Osteoblast (primary cell): Measurements from ENCODE around the gene RS1. TPM values are rescaled to one million over a fixed set of nuclear protein-coding genes. Genes with fewer than 3 reads are reported as not detected.

ENCODE experiments used
- DNase-seq: peaks from one replicate; pipeline ENCODE4 v3.0.0; 2011; ENCODE audit warnings: low spot score, mixed read lengths; ENCODE audit not compliant: insufficient read length; ENCODE audit errors: missing footprints
- H2AFZ ChIP-seq: 2 replicates; pipeline ENCODE4 v1.6.0; 2011; ENCODE audit warnings: mild to moderate bottlenecking, low read length
- H3K27ac ChIP-seq: 2 replicates; pipeline ENCODE4 v1.5.1; 2011; ENCODE audit warnings: mild to moderate bottlenecking, low read depth, low read length, moderate library complexity
- H3K27me3 ChIP-seq: 2 replicates; pipeline ENCODE4 v1.6.0; 2012; ENCODE audit warnings: mild to moderate bottlenecking, control low read depth, inconsistent platforms, low read length, moderate library complexity; ENCODE audit not compliant: insufficient read depth
- H3K36me3 ChIP-seq: 2 replicates; pipeline ENCODE4 v1.5.1; 2011; ENCODE audit warnings: mild to moderate bottlenecking, low read length, control low read depth, moderate library complexity; ENCODE audit not compliant: insufficient read depth
- H3K4me1 ChIP-seq: 2 replicates; pipeline ENCODE4 v1.5.1; 2011; ENCODE audit warnings: mild to moderate bottlenecking, low read length, control low read depth, moderate library complexity; ENCODE audit not compliant: insufficient read depth
- H3K4me2 ChIP-seq: 2 replicates; pipeline ENCODE4 v1.6.0; 2011; ENCODE audit warnings: mild to moderate bottlenecking, low read length; ENCODE audit not compliant: insufficient read depth
- H3K4me3 ChIP-seq: fragments of 200-600 bp; sonication (generic); 3 replicates; pipeline ENCODE4 v1.5.1; 2012; ENCODE audit warnings: mild to moderate bottlenecking, low read length, inconsistent platforms; ENCODE audit not compliant: insufficient read depth
- H3K79me2 ChIP-seq: 2 replicates; pipeline ENCODE4 v1.6.0; 2012; ENCODE audit warnings: mild to moderate bottlenecking, low read length, control low read depth, inconsistent platforms; ENCODE audit not compliant: insufficient read depth
- H3K9me3 ChIP-seq: 2 replicates; pipeline ENCODE4 v1.5.1; 2011; ENCODE audit warnings: low read depth, low read length, control low read depth
- H4K20me1 ChIP-seq: 2 replicates; pipeline ENCODE4 v1.6.0; 2012; ENCODE audit warnings: mild to moderate bottlenecking, low read length, control low read depth; ENCODE audit not compliant: insufficient read depth
- CTCF ChIP-seq: IDR thresholded peaks from 2 replicates; pipeline ENCODE4 v1.5.1; 2011; ENCODE audit warnings: mild to moderate bottlenecking, low read depth, low read length, moderate library complexity; ENCODE audit errors: extremely low read depth
- total RNA-seq: library from RNA; depleted of rRNA; stranded (reverse); fragments of >200 nt; gene quantifications from 2 replicates; pipeline ENCODE4 v1.2.3, GENCODE V29; 2012

Gene RS1
- total RNA-seq, 1 donor: not detected

- H3K36me3 ChIP-seq: no peaks in the 10 kb centered on the region
- H3K4me2 ChIP-seq: no peak overlapping the region
- no peak overlapping the region for H3K27ac ChIP-seq
- DNase-seq: no peak
- H3K4me3 ChIP-seq: no peak overlapping the region
- no peak for TF ChIP-seq CTCF
- H2AFZ ChIP-seq: no peak overlapping the region
- H3K79me2 ChIP-seq: no peaks in the 10 kb centered on the region
- H3K27me3 ChIP-seq: no peaks in the 10 kb centered on the region
- no peaks in the 10 kb centered on the region for H4K20me1 ChIP-seq
- H3K9me3 ChIP-seq: no peaks in the 10 kb centered on the region
- no peaks in the 10 kb centered on the region for H3K4me1 ChIP-seq
Measured at GRCh38 chrX:18654875-18655836, 16.8 kb downstream of the RS1 start.

- H3K79me2 ChIP-seq: no peaks in the 10 kb centered on the region
- no peak for TF ChIP-seq CTCF
- H2AFZ ChIP-seq: no peak overlapping the region
- no peaks in the 10 kb centered on the region for H4K20me1 ChIP-seq
- DNase-seq: no peak
- no peaks in the 10 kb centered on the region for H3K36me3 ChIP-seq
- no peaks in the 10 kb centered on the region for H3K9me3 ChIP-seq
- H3K4me1 ChIP-seq: no peaks in the 10 kb centered on the region
- no peak overlapping the region for H3K27ac ChIP-seq
- no peak overlapping the region for H3K4me3 ChIP-seq
- no peaks in the 10 kb centered on the region for H3K27me3 ChIP-seq
- no peak overlapping the region for H3K4me2 ChIP-seq
Measured at GRCh38 chrX:18652636-18653035, 19.3 kb downstream of the RS1 start.

- no peaks in the 10 kb centered on the region for H3K27me3 ChIP-seq
- no peak overlapping the region for H3K4me2 ChIP-seq
- no peaks in the 10 kb centered on the region for H3K36me3 ChIP-seq
- no peaks in the 10 kb centered on the region for H3K9me3 ChIP-seq
- H3K79me2 ChIP-seq: no peaks in the 10 kb centered on the region
- no peak overlapping the region for H3K4me3 ChIP-seq
- H4K20me1 ChIP-seq: no peaks in the 10 kb centered on the region
- no peak overlapping the region for H3K27ac ChIP-seq
- H2AFZ ChIP-seq: no peak overlapping the region
- DNase-seq: no peak
- no peak for TF ChIP-seq CTCF
- no peaks in the 10 kb centered on the region for H3K4me1 ChIP-seq
Measured at GRCh38 chrX:18650662-18651061, 21.2 kb downstream of the RS1 start.

- Histone ChIP-seq H3K36me3 (no peaks in the 10 kb centered on the region), H2AFZ (no peak overlapping the region), H3K9me3 (no peaks in the 10 kb centered on the region), H3K4me2 (no peak overlapping the region), H3K27me3 (no peaks in the 10 kb centered on the region), H3K4me3 (no peak overlapping the region), H3K27ac (no peak overlapping the region), H4K20me1 (no peaks in the 10 kb centered on the region), H3K79me2 (no peaks in the 10 kb centered on the region), H3K4me1 (no peaks in the 10 kb centered on the region)
- DNase-seq: no peak
- TF ChIP-seq CTCF: no peak
Measured at GRCh38 chrX:18649498-18649951, 22.4 kb downstream of the RS1 start.
